Stimulated activated CD4-positive, alpha-beta T cell treated with anti-CD3 and anti-CD28 coated beads, Interleukin-15, amount 100 ng/mL, for 1 hour (primary cell): ENCODE results near the gene TPT1.
A peak's percentile ranks its signal among the peaks of the same experiment; 100 is the strongest.
"Not testable (repeated sequence)": the region's sequence is repeated elsewhere in the genome, so short reads cannot be mapped to it uniquely, and the experiment has no call there.

Source experiments
- DNase-seq, 2 donors: peaks; one replicate each; pipeline ENCODE4 v3.0.0-alpha.2; 2020; ENCODE audit warnings: low read depth in 1 of 2, low spot score in 1 of 2

The TPT1 gene

DNA sequence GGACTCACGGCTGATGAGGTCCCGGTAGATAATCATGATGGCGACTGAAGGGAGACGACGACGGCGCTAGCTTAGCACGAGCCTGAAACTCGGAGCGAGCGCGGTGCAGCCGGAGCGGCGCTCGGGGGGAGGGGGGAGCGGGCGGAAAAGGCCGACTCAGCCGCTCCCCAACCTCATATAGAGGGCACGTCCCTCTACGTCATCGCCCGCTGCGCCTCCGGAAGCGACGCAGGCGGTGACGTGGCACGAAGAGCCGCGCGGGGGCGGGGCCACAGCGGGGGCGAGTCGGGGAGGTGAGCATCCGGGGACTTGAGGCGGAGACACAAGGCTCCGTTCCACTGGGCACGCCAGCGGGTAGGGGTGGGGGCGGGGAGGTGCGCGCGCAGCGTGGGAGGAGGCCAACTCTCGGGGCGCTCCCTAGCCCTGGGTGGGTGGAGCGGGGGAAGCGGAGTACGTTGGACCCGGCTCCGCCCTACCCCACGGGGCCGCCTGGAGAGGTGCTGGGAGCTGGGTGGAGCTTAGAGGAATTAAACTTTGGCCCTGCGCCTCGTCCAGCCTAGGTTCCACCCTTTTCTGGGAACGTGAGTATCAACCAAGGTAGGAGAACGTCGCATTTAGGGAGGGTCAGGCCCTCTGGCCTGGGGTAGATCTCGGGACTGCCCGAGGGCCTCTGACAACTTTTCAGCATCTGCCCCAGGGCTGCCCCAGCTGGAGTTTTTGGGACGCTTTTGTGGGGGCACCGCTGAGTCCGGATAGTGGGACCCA, at the start of gene TPT1:
TPT1 (minus strand) TSS at position 150 of the 765 bp plus-strand sequence; CDS start at position 36, 114 bp downstream.
- DNase-seq = peak; percentile 99 to 100

DNA sequence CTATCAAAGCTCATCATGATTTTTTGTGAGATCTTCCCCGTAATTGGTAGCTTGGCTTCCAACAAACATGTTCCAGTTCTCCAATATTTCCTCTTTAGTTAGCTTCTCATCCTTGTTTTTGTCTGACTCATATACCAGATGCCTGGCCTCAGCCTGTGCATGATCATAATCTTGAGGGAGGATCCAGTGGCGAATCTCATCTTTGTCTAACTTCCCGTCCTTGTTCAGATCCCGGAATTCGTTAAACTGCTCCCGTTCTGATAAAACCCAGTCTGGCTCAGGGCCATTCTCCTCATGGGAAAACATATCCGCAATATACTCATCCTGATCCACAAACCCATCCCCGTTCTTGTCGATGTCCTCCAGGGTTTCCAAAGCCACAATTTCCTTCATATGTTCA, 49.4 kb upstream of the TPT1 start:
- not testable (repeated sequence) for DNase-seq

DNA sequence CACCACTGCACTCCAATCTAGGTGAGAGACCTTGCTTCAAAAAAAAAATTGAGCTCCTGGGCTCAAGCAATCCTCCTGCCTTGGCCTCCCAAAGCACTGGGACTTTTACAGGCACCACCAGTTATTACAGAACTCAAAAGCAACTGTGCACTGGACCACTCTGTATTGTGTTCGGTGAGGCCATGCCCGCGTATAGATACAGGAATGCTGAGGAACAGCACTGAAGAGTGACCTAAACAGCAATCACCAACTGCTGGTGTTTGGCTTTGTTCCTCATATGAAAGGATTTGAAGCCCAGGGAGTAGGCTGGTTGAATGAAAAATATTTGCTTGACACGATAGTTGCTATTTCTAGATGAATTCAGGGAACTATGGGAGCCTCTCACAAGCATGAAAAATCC, 47.7 kb upstream of the TPT1 start:
- no peak for DNase-seq

DNA sequence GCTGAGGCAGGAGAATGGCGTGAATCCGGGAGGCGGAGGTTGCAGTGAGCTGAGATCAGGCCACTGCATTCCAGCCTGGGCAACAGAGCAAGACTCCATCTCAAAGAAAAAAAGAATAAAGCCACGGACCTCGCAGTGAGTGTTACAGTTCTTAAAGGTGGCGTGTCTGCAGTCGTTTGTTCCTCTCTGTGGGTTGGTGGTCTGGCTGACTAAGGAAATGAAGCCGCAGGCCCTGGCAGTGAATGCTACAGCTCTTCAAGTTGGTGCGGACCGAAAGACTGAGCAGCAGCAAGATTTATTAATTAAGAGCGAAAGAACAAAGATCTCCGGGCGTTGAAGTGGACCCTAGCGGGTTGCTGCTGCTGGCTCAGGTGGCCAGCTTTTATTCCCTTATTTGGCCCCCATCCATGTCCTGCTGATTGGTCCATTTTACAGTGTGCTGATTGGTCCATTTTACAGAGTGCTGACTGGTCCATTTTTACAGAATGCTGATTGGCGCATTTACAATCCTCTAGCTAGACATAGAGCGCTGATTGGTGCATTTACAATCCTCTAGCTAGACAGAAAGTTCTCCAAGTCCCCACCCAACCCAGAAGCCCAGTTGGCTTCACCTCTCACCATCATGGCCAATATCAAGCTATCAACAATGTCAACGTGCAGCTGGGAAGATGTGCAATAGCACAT, 46.1 kb upstream of the TPT1 start:
- DNase-seq = not testable (repeated sequence)

DNA sequence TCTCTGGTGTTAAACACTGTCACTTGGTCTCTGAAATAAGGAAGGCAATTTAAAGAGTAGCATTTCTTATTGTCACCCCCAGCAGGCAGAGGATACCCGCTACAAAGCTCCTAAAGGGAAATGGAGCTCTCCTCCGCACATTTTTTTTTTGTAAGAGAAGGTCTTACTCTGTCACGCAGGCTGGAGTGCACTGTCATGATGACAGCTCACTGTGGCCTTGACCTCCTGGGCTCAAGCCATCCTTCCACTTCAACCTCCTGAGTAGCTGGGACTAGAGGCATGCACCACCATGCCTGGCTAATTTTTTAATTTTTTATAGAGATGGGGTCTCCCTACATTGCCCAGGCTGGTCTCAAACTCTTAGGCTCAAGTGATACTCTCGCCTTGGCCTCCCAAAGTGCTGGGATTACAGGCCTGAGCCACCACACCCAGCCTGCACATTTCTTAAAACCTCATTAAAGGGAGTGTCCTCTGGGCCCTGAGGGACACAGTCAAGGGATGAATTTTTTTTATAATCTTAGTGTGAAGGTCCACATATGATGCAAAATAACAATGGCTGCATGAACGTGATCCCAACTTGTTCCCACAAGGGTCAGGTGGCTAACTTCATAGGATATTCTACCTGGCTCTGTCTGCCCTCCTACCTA, 45.0 kb upstream of the TPT1 start:
- DNase-seq = no peak

DNA sequence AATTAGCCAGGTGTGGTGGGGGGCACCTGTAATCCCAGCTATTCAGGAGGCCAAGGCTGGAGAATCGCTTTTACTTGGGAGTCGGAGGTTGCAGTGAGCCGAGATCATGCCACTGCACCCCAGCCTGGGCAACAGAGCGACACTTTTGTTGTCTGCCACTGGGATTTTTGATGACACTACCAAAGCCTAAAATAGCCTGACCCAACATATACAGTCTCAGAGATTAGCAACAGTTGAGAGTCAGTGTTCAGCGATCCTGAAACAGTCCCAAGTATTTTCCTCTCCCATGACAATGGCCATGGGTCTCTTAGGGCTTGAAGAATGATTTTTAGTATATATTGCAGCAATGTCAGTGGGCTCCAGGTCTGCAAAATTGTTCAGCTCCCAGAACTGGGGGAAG, 44.3 kb upstream of the TPT1 start:
- no peak for DNase-seq

DNA sequence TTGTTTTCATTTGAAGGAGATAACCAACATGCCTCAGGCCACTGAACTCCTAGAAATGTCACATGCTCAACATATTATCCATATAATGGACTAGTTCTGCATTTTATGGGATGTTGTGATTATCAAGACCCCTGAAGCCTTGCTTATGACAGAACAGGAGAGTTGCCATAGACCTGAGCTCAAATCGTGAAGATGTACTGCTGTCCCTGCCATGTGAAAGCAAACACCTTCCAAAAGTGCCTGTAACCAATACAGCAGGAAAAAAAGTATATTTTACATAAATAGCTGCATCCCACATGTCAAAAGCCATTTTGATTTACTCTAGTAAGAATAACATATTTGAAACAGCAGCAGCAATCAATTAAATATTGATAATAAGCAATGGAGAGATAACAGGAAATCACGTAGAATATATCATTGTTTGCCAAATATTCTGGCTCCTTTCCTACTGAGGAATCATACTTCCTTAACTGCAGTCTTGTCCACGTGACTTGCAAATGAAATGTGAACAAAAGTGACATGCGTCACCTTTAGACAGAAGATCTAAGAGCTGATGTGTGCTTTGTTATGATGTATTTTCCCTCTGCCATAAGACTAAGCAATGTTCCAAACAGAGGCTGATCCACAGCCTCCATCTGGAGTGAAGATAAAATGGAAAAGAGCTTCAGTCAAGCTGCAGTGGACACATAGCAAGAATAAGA, 43.6 kb upstream of the TPT1 start:
- no peak for DNase-seq

DNA sequence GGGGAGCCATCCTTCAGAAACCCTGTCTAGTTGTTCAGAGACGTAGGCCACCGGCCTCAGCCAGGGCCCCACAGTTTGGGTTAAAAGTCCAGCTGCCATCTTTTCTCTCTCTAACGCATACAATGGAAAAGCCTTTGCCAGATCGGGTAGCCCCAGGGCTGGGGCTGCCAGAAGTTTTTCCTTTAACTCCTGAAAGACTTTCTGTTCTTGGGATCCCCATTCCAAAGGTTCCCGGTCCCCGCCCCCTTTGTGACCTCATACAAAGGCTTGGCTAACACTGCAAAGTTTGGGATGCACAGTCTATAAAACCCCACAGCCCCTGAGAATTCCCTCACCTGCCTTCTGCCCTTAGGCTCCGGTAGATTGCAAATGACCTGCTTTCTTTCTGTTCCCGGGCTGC, 41.8 kb upstream of the TPT1 start:
- not testable (repeated sequence) for DNase-seq

DNA sequence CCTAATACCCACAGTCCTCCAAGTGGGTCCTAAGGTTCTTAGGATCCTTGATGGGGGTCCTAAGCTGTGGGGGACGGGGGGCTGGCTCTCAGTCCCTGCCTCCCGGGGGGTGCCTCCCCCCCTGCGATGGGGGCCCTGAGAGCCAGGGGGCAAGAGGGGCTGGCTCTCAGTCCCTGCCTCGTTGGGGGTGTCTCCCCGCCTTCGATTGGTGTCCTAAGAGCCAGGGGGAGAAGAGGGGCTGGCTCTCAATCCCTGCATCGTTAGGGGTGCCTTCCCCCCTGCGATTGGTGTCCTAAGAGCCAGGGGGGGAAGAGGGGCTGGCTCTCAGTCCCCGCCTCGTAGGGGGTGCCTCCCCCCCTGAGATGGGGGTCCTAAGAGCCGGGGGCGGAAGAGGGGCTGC, 40.2 kb upstream of the TPT1 start:
- no peak for DNase-seq

DNA sequence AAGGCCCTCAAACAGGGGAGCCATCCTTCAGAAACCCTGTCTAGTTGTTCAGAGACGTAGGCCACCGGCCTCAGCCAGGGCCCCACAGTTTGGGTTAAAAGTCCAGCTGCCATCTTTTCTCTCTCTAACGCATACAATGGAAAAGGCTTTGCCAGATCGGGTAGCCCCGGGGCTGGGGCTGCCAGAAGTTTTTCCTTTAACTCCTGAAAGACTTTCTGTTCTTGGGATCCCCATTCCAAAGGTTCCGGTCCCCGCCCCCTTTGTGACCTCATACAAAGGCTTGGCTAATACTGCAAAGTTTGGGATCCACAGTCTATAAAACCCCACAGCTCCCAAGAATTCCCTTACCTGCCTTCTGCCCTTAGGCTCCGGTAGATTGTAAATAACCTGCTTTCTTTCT, 39.7 kb upstream of the TPT1 start:
- not testable (repeated sequence) for DNase-seq

DNA sequence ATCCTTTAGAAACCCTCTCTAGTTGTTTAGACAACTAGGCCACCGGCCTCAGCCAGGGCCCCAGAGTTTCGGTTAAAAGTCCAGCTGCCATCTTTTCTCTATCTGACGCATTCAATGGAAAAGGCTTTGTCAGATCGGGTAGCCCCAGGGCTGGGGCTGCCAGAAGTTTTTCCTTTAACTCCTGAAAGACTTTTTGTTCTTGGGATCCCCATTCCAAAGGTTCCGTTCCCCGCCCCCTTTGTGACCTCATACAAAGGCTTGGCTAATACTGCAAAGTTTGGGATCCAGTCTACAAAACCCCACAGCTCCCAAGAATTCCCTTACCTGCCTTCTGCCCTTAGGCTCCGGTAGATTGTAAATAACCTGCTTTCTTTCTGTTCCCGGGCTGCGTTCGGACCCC, 38.5 kb upstream of the TPT1 start:
- DNase-seq = not testable (repeated sequence)

DNA sequence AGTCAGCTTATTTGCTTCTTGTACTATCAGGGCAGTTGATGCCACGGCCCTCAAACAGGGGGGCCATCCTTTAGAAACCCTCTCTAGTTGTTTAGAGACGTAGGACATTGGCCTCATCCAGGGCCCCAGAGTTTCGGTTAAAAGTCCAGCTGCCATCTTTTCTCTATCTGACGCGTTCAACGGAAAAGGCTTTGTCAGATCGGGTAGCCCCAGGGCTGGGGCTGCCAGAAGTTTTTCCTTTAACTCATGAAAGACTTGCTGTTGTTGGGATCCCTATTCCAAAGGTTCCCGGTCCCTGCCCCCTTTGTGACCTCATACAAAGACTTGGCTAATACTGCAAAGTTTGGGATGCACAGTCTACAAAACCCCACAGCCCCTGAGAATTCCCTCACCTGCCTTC, 37.8 kb upstream of the TPT1 start:
- DNase-seq = not testable (repeated sequence)

DNA sequence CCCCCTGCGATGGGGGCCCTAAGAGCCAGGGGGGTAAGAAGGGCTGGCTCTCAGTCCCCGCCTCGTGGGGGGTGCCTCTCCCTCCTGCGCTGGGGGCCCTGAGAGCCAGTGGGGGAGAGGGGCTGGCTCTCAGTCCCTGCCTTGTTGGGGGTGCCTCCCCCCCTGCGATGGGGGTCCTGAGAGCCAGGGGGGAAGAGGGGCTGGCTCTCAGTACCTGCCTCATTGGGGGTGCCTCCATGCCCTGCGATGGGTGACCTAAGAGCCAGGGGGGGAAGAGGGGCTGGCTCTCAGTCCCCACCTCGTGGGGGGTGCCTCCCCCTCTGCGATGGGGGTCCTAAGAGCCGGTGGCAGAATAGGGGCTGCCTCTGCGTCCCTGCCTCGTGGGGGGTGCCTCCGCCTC, 36.3 kb upstream of the TPT1 start:
- DNase-seq = not testable (repeated sequence)

DNA sequence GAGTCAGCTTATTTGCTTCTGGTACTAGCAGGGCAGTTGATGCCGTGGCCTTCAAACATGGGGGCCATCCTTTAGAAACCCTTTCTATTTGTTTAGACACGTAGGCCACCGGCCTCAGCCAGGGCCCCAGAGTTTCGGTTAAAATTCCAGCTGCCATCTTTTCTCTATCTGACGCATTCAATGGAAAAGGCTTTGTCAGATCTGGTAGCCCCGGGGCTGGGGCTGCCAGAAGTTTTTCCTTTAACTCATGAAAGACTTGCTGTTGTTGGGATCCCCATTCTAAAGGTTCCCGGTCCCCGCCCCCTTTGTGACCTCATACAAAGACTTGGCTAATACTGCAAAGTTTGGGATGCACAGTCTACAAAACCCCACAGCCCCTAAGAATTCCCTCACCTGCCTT, 35.7 kb upstream of the TPT1 start:
- DNase-seq = not testable (repeated sequence)

DNA sequence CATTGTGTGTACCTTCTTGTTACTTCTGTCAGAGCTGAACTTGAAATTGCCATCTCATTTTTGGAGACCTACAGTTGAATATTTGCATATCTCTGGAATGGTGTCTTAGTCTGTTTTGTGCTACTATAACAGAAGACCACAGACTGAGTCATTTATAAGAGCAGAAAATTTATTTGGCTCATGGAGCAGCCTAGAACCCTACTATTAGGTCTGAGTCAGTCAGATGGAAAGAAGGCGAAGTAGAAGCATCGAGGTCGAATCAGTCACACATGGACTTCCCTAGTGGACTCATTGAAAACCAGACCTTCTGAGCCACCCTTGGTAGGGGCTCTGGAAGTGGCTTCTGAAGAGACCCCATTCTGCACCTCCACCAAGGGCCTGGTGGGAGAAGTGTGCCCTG, 33.9 kb upstream of the TPT1 start:
- DNase-seq = no peak

DNA sequence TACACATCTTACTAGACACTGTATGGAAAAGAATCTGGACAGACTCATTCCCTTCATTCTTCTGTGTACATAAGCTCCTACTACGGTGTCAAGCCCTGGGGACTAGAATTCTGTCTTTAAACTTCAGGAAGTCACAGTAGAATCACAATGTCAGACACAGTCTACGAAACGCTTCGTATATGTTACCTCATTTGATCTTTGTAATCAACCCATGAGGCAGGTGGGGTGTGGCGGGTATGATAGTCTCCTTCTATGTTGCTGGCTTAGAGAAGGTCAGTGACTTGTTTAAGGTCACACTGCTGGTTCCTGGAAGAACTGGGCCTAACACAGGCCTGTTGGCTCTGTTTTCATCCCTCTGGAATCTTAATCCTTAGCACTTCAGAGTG, 32.2 kb upstream of the TPT1 start:
- DNase-seq = no peak

DNA sequence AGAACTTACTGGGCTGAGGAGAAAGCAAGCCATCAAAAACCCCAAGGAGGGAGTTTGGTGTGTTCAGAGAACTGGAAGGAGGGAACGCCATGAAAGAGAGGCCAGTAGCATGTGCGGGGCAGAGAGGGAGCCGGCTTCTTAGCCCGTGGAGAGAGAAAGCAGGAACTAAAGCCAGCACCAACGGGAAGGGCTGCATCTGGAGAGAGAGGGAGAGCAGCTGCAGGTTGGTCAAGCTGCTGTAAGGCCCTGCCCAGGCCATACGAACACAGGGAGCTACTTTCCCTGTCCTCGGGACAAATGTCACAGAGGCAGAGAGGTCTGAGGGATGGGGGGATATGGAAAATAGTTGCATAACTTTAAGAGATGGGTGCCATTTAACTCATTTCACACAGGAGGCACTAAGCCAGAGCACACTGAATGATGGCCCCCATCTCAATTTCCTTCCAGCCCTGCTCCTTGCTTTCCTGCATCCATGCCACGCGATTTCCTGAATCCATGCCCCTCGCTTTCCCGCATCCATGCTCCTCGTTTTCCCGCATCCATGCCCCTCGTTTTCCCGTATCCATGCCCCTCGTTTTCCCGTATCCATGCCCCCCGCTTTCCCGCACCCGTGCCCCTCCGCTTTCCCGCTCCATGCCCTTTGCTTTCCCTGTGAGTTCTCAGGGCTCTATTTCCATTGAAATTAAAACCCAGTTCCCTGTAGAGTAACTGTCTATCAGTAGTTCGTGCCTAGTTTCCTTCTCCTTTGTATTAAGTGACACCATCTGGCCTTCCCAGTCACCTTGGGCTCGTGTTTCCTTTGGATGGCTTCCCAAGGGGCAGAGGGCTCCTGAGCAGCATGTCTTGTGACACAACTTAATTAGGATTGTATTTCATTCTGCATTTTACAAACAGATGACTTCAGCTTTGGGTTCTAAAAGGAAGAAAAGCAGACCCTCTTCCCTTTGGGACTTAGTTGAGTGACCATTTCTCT, 31.5 kb upstream of the TPT1 start:
- no peak for DNase-seq

DNA sequence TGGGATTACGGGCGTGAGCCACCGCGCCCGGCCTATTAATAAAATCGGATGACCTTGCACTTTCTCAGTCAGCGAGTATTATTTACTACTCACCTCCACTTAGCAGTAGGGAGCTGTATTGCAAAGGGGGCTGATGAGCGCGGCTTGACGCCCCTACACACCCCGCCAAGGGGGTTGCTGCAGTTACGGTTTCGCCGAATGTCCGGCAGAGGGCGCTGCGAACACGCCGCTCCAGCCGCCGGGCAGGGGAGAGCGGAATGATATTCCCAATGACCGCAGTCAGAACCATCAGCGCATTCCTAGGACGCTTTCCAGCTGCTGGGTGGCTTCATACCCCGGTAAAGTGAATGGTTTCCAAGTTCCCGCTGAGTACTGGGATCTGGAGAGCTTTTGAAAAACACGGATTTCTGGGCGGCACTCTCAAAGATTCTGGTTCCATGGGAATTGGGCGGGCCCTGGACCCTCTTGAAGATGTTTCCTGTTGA, 30.0 kb upstream of the TPT1 start:
- peak; percentile 23 to 33 for DNase-seq

DNA sequence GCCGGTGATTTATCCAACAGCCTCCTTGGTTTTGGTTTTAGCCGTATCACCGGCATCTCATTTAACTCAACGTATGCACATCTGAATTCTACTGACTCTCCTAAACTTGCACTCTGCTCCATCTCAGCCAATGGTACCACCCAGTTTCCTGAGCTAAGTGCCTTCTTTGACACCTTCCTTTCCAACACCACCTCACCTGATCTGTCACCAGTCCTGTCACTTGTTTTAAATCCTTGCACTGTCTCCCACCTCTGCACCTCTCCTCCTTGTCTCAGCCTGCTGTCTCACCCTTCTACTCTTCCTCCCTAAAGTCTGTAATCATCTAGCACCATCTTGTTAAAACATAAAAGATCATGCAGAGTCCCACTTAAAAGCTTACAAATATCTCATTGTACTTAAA, 28.1 kb upstream of the TPT1 start:
- DNase-seq = no peak

DNA sequence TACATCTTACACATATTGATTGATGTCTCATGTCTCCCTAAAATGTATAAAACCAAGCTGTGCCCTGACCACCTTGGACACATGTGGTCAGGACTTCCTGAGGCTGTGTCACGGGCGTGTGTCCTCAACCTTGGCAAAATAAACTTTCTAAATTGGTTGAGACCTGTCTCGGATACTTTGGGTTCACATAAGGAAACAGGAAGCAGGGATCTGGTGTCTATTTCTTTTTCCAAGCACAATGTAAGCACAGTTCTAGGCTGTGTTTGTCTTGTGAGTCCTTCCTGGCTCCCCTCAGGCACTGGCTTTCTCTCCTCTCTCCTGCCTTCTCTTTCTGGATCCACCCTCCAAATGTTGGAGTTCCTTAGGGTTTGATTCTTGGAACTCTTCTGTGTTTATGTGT, 27.6 kb upstream of the TPT1 start:
- no peak for DNase-seq
